ENCODE data around the gene OSBPL2.

GRCh38 chr20:62208061-62208794 lies 30.1 kb upstream of the OSBPL2 start:
- no peak for TF ChIP-seq CTCF (IDR thresholded peaks at IDR 0.05)
- no peak for TF ChIP-seq POLR2A (IDR thresholded peaks at IDR 0.05)

Measured in testis (tissue), 2 donors.